GM13977 (cell line): ENCODE results near the gene HBS1L.

Experiments
- DNase-seq: peaks from one replicate; pipeline ENCODE4 v3.0.0; 2012; ENCODE audit warnings: low spot score
- in situ Hi-C: fragments of 300-500 bp; cut with MboI; formaldehyde crosslinking; loops from one replicate; pipeline ENCODE4 v1.12.0; 2022; ENCODE audit warnings: low sequenced_read_pairs, low pct_unique_long_range_greater_than_20kb, mixed read lengths, inconsistent platforms; ENCODE audit not compliant: unreplicated experiment
- TF ChIP-seq, protein P1 (sequence below): IDR thresholded peaks from 2 replicates; pipeline ENCODE4 v1.5.1; 2012; ENCODE audit warnings: mild to moderate bottlenecking, control low read depth; ENCODE audit not compliant: insufficient read depth; ENCODE audit errors: extremely low read depth, missing control alignments

The HBS1L gene

DNA sequence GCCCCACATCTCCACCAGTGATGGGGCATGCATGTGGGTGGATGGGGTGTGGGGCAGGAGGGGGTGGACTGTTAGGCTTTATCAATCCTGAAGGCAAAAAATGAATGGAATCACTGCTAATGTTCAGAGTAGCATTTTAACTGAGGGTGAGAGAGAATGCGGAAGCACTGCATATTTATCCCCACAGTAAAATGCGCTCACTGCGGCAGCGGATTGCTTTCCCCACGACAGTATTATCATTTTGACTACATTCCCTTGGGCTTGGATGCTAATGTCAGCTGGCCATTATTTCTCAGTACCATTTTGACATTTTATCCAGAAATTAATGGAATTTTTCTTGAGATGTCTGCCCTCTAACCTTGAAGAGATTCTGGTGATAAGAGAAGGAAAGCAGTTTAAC is 118.1 kb downstream of the HBS1L start:
- no peak for DNase-seq
- TF ChIP-seq, protein P1, sequence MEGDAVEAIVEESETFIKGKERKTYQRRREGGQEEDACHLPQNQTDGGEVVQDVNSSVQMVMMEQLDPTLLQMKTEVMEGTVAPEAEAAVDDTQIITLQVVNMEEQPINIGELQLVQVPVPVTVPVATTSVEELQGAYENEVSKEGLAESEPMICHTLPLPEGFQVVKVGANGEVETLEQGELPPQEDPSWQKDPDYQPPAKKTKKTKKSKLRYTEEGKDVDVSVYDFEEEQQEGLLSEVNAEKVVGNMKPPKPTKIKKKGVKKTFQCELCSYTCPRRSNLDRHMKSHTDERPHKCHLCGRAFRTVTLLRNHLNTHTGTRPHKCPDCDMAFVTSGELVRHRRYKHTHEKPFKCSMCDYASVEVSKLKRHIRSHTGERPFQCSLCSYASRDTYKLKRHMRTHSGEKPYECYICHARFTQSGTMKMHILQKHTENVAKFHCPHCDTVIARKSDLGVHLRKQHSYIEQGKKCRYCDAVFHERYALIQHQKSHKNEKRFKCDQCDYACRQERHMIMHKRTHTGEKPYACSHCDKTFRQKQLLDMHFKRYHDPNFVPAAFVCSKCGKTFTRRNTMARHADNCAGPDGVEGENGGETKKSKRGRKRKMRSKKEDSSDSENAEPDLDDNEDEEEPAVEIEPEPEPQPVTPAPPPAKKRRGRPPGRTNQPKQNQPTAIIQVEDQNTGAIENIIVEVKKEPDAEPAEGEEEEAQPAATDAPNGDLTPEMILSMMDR: no peak
- in situ Hi-C loops: no loop called here

GRCh38 chr6:134934793-134935485 is 119.7 kb downstream of the HBS1L start:
- in situ Hi-C loops: no loop called here
- TF ChIP-seq, protein P1: no peak
- no peak for DNase-seq

GRCh38 chr6:134932535-134933470 is 121.8 kb downstream of the HBS1L start:
- no peak for DNase-seq
- in situ Hi-C loops: no loop called here
- TF ChIP-seq, protein P1: no peak

DNA sequence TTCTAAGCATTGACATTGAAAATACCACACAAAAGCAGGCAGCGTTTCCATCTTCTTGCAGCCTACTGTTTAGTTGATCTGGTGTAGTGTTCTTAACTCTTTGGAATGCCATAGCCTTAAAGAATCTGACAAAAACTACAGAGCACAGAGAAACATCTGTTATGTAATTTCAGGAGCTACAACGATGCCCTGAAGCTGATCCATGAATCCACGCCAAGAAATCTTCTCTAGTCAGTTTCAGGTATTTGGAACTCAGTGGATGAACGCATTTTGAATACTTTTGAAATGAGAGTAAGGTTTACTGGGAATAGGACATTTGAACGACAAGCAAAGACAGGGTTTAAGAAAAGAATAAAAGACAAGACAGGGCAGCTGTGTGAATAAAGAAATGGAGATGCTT is 122.5 kb downstream of the HBS1L start:
- DNase-seq: no peak
- TF ChIP-seq, protein P1: no peak
- in situ Hi-C loops: no loop called here

DNA sequence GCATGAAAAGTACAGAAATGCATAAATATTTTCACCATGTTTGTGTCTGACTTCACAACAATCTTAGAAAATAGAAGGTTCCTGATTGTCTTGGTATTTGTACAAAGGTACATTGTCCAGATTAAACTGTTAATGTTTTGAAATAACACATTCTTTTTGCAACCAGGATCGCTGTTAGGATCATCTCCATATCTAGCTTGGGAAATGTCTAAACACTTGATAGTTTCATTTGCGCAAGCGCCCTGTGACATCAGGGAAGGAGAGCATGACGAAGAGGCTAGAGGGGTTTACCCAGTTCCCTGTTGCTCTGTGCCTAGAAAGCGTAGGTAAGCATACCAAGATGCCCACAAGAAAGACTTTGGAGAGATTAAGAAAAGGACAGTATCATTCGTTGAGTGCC is 124.2 kb downstream of the HBS1L start:
- in situ Hi-C loops: no loop called here
- DNase-seq: no peak
- TF ChIP-seq, protein P1: no peak

- in situ Hi-C loops: no loop called here
- TF ChIP-seq, protein P1: no peak
- DNase-seq: no peak
These were observed 126.3 kb downstream of the HBS1L start for GRCh38 chr6:134928151-134928900.
